ENCODE data around the gene ZBTB26. TPM values are rescaled to one million over a fixed set of nuclear protein-coding genes. Genes with fewer than 3 reads are reported as not detected.
A peak's percentile ranks its signal among the peaks of the same experiment; 100 is the strongest.

The ZBTB26 gene
- total RNA-seq, 1 experiment from 2014 or later = 6.7 TPM

GRCh38 chr9:122949696-122950095 is 18.4 kb upstream of the ZBTB26 start:
- Mint-ChIP-seq H3K36me3 (ENCODE audit: insufficient read depth, unreplicated experiment) (peaks cover 10% of the 10 kb centered on the region), H3K4me3 (ENCODE audit: low read depth, unreplicated experiment) (no peak overlapping the region), H3K27me3 (ENCODE audit: unreplicated experiment) (no peaks in the 10 kb centered on the region), H3K27ac (ENCODE audit: unreplicated experiment) (no peak overlapping the region), H3K9me3 (ENCODE audit: low read depth, unreplicated experiment) (no peaks in the 10 kb centered on the region), H3K4me1 (ENCODE audit: low read depth, unreplicated experiment) (peaks cover 61% of the 10 kb centered on the region)
- CTCF ChIA-PET = no interaction called here
- DNase-seq = no peak
- no peak for TF ChIP-seq CTCF (IDR thresholded peaks at IDR 0.05; ENCODE audit: unreplicated experiment)
- intact Hi-C loops (cut with micrococcal nuclease; ENCODE audit: unreplicated experiment) = no loop called here
- no TSS peak for BruUV-seq (replicated peaks)

GRCh38 chr9:122948313-122948712 is 17.0 kb upstream of the ZBTB26 start:
- intact Hi-C loops (cut with micrococcal nuclease; ENCODE audit: unreplicated experiment) = no loop called here
- DNase-seq = no peak
- peak overlapping the region; percentile 89 for H3K27ac Mint-ChIP-seq (ENCODE audit: unreplicated experiment)
- peak overlapping the region; percentile 47 for H3K4me3 Mint-ChIP-seq (ENCODE audit: low read depth, unreplicated experiment)
- H3K9me3 Mint-ChIP-seq (ENCODE audit: low read depth, unreplicated experiment) = no peaks in the 10 kb centered on the region
- CTCF ChIA-PET = interaction anchor here (1.3 kb wide), 1 partner anchor 17 kb away, joined by 7 read pairs; the partner anchor contains the start of gene ZBTB26
- H3K36me3 Mint-ChIP-seq (ENCODE audit: insufficient read depth, unreplicated experiment) = peaks cover 15% of the 10 kb centered on the region
- TF ChIP-seq CTCF (IDR thresholded peaks at IDR 0.05; ENCODE audit: unreplicated experiment) = no peak
- H3K27me3 Mint-ChIP-seq (ENCODE audit: unreplicated experiment) = no peaks in the 10 kb centered on the region
- H3K4me1 Mint-ChIP-seq (ENCODE audit: low read depth, unreplicated experiment) = peaks cover 49% of the 10 kb centered on the region
- BruUV-seq (replicated peaks) = no TSS peak

GRCh38 chr9:122946461-122947005 is 15.2 kb upstream of the ZBTB26 start:
- DNase-seq = no peak
- Mint-ChIP-seq H3K36me3 (ENCODE audit: insufficient read depth, unreplicated experiment) (peaks cover 24% of the 10 kb centered on the region), H3K27me3 (ENCODE audit: unreplicated experiment) (no peaks in the 10 kb centered on the region), H3K9me3 (ENCODE audit: low read depth, unreplicated experiment) (no peaks in the 10 kb centered on the region), H3K4me3 (ENCODE audit: low read depth, unreplicated experiment) (no peak overlapping the region), H3K4me1 (ENCODE audit: low read depth, unreplicated experiment) (peaks cover 49% of the 10 kb centered on the region), H3K27ac (ENCODE audit: unreplicated experiment) (peak overlapping the region; percentile 89)
- intact Hi-C loops (cut with micrococcal nuclease; ENCODE audit: unreplicated experiment) = no loop called here
- BruUV-seq (replicated peaks) = no TSS peak
- CTCF ChIA-PET = no interaction called here
- no peak for TF ChIP-seq CTCF (IDR thresholded peaks at IDR 0.05; ENCODE audit: unreplicated experiment)

- Mint-ChIP-seq H3K27me3 (ENCODE audit: unreplicated experiment) (no peaks in the 10 kb centered on the region), H3K4me1 (ENCODE audit: low read depth, unreplicated experiment) (peaks cover 40% of the 10 kb centered on the region), H3K36me3 (ENCODE audit: insufficient read depth, unreplicated experiment) (peaks cover 37% of the 10 kb centered on the region), H3K9me3 (ENCODE audit: low read depth, unreplicated experiment) (no peaks in the 10 kb centered on the region), H3K4me3 (ENCODE audit: low read depth, unreplicated experiment) (peak overlapping the region; percentile 9), H3K27ac (ENCODE audit: unreplicated experiment) (peak overlapping the region; percentile 85)
- intact Hi-C loops (cut with micrococcal nuclease; ENCODE audit: unreplicated experiment) = no loop called here
- DNase-seq = no peak
- BruUV-seq (replicated peaks) = no TSS peak
- TF ChIP-seq CTCF (IDR thresholded peaks at IDR 0.05; ENCODE audit: unreplicated experiment) = no peak
- CTCF ChIA-PET = no interaction called here
Measured at GRCh38 chr9:122944960-122945888, 13.9 kb upstream of the ZBTB26 start.
